Psoas muscle (tissue), 8 donors: ENCODE results near the gene PLXNA4. TPM values are rescaled to one million over a fixed set of nuclear protein-coding genes. Genes with fewer than 3 reads are reported as not detected.
"Not testable (repeated sequence)": the region's sequence is repeated elsewhere in the genome, so short reads cannot be mapped to it uniquely, and the experiment has no call there.

ENCODE experiments used
- ATAC-seq, 4 donors: fragments of 200-7000 bp; cut with Tn5 transposase; one replicate each; pipeline ENCODE4 v1.9.1; 2020; ENCODE audit warnings: moderate library complexity in 3 of 4, mild to moderate bottlenecking in 2 of 4
- DNase-seq, 2 donors: peaks; one replicate each; pipeline ENCODE4 v3.0.0-alpha.2; 2020
- H3K27ac ChIP-seq: fragments of 200-600 bp; one replicate; pipeline ENCODE4 v1.8.0; 2022
- H3K27me3 ChIP-seq, 3 donors: fragments of 200-600 bp in 1 of 3; one replicate each; pipeline versions ENCODE4 v1.6.1 to v1.8.0; 2013 to 2022; ENCODE audit warnings: low read length in 2 of 3, mild to moderate bottlenecking in 2 of 3, moderate library complexity in 1 of 3; ENCODE audit not compliant: insufficient read depth in 3 of 3
- H3K36me3 ChIP-seq, 2 donors: fragments of 200-600 bp in 1 of 2; one replicate each; pipeline versions ENCODE4 v1.6.1 to v1.8.0; 2013 to 2022; ENCODE audit warnings: low read depth in 1 of 2, mild to moderate bottlenecking in 1 of 2, moderate library complexity in 1 of 2; ENCODE audit not compliant: insufficient read depth in 1 of 2
- H3K4me1 ChIP-seq: fragments of 200-600 bp; one replicate; pipeline ENCODE4 v1.8.0; 2022
- H3K4me3 ChIP-seq: fragments of 200-600 bp; one replicate; pipeline ENCODE4 v1.8.0; 2022; ENCODE audit warnings: mild to moderate bottlenecking
- H3K9me3 ChIP-seq: fragments of 200-600 bp; one replicate; pipeline ENCODE4 v1.8.0; 2022
- WGBS, 3 donors: extraction: QIAGEN DNeasy Blood & Tissue Kit; methylation state at CpG; one replicate each; pipeline versions ENCODE4 v1.1.6 to v1.1.7; 2013; 5-methylcytosine and 5-hydroxymethylcytosine counted together
- intact Hi-C, 2 donors: fragments of 100-400 bp; cut with DNase I; formaldehyde crosslinking; loops; one replicate each; pipeline versions ENCODE4 v1.11.0 to v1.14.2; 2022
- polyA plus RNA-seq, 3 donors: library from polyadenylated mRNA; stranded (reverse); fragments of 200-250 nt; gene quantifications; one replicate each; pipeline ENCODE4 v1.2.3, GENCODE V29; 2013
- total RNA-seq, 4 donors: library from RNA; stranded (reverse); fragmentation: NEBNext Ultra II Directional in 2 of 4; extraction: Animal tissue kit (Norgen Biotek cat#: 25700) in 2 of 4; gene quantifications; one replicate each; pipeline versions ENCODE4 v1.2.1 to v1.2.4, GENCODE V29; 2021 to 2023
- TF ChIP-seq, protein P1 (sequence below): fragments of 200-600 bp; IDR thresholded peaks from one replicate; pipeline ENCODE4 v1.8.0; 2022; ENCODE audit warnings: antibody characterized with exemption
- donor health status: healthy with polysubstance abuse.
- donor health status: DM: no; HTN: no; CAD: no; lungs with moderate emphysema.
- donor health status: Bipolar disorder and iron deficiency.
- donor health status: healthy.
- donor health status: DM: yes; HTN: yes; CAD: no.
- donor health status: DM: no; HTN: no; CAD: no.
- donor health status: DM: no; HTN: no; CAD: no.
- donor health status: DM: yes; HTN: yes; CAD: no.

PLXNA4 gene
- total and polyA plus RNA-seq, 7 donors, result 0.15 to 2.5 (median 0.88) TPM

DNA sequence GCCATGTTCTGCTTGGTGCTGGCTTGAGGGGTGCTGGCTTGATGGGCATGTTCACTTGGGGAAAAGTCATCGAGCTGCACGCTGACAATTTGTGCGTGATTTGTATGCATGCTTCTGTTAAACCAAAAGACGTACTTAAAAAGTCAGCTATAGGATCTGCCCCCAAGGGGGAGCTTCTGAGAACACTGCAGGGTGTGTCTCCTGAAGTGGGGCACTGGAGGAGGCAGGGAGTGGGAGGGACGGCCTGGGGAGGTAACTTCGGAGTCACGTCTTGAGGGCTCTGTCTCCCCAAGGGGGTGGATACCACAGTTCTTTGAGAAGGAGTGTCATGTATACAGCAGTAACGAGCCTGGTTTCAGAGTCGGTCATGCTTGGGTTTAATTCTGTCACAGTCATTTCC, 406.5 kb downstream of the PLXNA4 start:
- DNase-seq (no peak), ATAC-seq (no peak)
- TF ChIP-seq, protein P1, sequence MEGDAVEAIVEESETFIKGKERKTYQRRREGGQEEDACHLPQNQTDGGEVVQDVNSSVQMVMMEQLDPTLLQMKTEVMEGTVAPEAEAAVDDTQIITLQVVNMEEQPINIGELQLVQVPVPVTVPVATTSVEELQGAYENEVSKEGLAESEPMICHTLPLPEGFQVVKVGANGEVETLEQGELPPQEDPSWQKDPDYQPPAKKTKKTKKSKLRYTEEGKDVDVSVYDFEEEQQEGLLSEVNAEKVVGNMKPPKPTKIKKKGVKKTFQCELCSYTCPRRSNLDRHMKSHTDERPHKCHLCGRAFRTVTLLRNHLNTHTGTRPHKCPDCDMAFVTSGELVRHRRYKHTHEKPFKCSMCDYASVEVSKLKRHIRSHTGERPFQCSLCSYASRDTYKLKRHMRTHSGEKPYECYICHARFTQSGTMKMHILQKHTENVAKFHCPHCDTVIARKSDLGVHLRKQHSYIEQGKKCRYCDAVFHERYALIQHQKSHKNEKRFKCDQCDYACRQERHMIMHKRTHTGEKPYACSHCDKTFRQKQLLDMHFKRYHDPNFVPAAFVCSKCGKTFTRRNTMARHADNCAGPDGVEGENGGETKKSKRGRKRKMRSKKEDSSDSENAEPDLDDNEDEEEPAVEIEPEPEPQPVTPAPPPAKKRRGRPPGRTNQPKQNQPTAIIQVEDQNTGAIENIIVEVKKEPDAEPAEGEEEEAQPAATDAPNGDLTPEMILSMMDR, result no peak
- H3K9me3 ChIP-seq, result no peaks in the 10 kb centered on the region
- intact Hi-C loops, result no loop called here
- no peaks in the 10 kb centered on the region for H3K36me3 ChIP-seq
- no peak overlapping the region for H3K27ac ChIP-seq
- H3K27me3 ChIP-seq, result peaks cover 0 to 1% (median 0%) of the 10 kb centered on the region in 3 donors
- no peak overlapping the region for H3K4me3 ChIP-seq
- H3K4me1 ChIP-seq, result no peaks in the 10 kb centered on the region
- WGBS, 3 donors, result 61 to 84% (median 64%) methylated on average over 9 of the region's 9 CpGs

GRCh38 chr7:132168239-132168638, 408.0 kb downstream of the PLXNA4 start:
- Histone ChIP-seq H3K27ac (no peak overlapping the region), H3K27me3 (peaks cover 0 to 1% (median 0%) of the 10 kb centered on the region in 3 donors), H3K4me1 (no peaks in the 10 kb centered on the region), H3K36me3 (no peaks in the 10 kb centered on the region), H3K4me3 (no peak overlapping the region), H3K9me3 (no peaks in the 10 kb centered on the region)
- TF ChIP-seq, protein P1, result no peak
- DNase-seq (no peak), ATAC-seq (no peak)
- intact Hi-C loops, result no loop called here
- 94 to 97% (median 95%) methylated on average over 17 of the region's 17 CpGs for WGBS, 3 donors

- H3K27ac ChIP-seq, H3K4me1 ChIP-seq, H3K27me3 ChIP-seq, intact Hi-C loops, ATAC-seq, H3K36me3 ChIP-seq, H3K9me3 ChIP-seq, H3K4me3 ChIP-seq, DNase-seq: not testable (repeated sequence)
- WGBS, 3 donors, result 84 to 92% (median 91%) methylated on average over 7 of the region's 7 CpGs
These were observed 410.6 kb downstream of the PLXNA4 start for GRCh38 chr7:132165695-132166094.

GRCh38 chr7:132164558-132165125, 411.6 kb downstream of the PLXNA4 start:
- Histone ChIP-seq H3K4me1 (no peaks in the 10 kb centered on the region), H3K36me3 (no peaks in the 10 kb centered on the region), H3K9me3 (no peaks in the 10 kb centered on the region), H3K27me3 (no peaks in the 10 kb centered on the region), H3K27ac (no peak overlapping the region), H3K4me3 (no peak overlapping the region)
- DNase-seq (no peak), ATAC-seq (no peak)
- intact Hi-C loops, result no loop called here
- TF ChIP-seq, protein P1, result no peak
- 93 to 96% (median 94%) methylated on average over 12 of the region's 12 CpGs for WGBS, 3 donors

- H3K36me3 ChIP-seq, result no peaks in the 10 kb centered on the region
- intact Hi-C loops, result no loop called here
These were observed 413.6 kb downstream of the PLXNA4 start for GRCh38 chr7:132162556-132163144.

More at GRCh38 chr7:132162556-132163144, 413.6 kb downstream of the PLXNA4 start:
- TF ChIP-seq, protein P1, result no peak
- 74 to 83% (median 75%) methylated on average over 12 of the region's 12 CpGs for WGBS, 3 donors
- Histone ChIP-seq H3K4me3 (no peak overlapping the region), H3K9me3 (no peaks in the 10 kb centered on the region), H3K4me1 (no peaks in the 10 kb centered on the region), H3K27ac (no peak overlapping the region), H3K27me3 (no peaks in the 10 kb centered on the region)
- DNase-seq, result no peak
- ATAC-seq, result no peak
